ENCODE results near the gene C17orf75. TPM values are rescaled to one million over a fixed set of nuclear protein-coding genes. Genes with fewer than 3 reads are reported as not detected.

Gene C17orf75
- total and polyA plus RNA-seq, 9 donors, result 13.4 to 23.8 (median 22.6) TPM

DNA sequence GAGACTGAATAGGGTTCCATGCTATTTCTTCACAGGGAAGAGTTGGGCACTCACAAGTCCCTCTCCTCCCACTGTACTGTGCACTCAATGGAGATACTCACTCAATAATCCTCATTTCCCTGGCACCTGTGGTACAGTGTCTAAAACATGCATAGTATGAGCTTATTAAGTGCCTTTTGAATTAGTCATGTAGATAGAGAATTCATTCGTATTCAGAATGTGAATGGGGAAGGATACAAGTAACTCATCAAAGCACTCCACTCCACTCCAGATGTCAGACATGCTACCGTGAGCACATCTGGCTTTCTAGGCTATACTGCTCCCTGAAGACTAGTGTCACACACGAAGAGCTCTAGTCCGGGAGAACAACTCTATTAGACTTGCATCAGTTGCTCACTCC is 6.3 kb downstream of the C17orf75 start:
- no peaks in the 10 kb centered on the region for H3K36me3 ChIP-seq
- H3K27me3 ChIP-seq, result no peaks in the 10 kb centered on the region
- H3K27ac ChIP-seq, result no peak overlapping the region
- no peak overlapping the region for H3K4me3 ChIP-seq
- no peaks in the 10 kb centered on the region for H3K4me1 ChIP-seq (ENCODE audit: insufficient read depth)
- intact Hi-C loops (cut with DNase I), result no loop called here
- no peaks in the 10 kb centered on the region for H3K9me3 ChIP-seq
- TF ChIP-seq POLR2A (IDR thresholded peaks at IDR 0.05), result no peak
- TF ChIP-seq EP300 (IDR thresholded peaks at IDR 0.05), result no peak
- TF ChIP-seq, protein P1, sequence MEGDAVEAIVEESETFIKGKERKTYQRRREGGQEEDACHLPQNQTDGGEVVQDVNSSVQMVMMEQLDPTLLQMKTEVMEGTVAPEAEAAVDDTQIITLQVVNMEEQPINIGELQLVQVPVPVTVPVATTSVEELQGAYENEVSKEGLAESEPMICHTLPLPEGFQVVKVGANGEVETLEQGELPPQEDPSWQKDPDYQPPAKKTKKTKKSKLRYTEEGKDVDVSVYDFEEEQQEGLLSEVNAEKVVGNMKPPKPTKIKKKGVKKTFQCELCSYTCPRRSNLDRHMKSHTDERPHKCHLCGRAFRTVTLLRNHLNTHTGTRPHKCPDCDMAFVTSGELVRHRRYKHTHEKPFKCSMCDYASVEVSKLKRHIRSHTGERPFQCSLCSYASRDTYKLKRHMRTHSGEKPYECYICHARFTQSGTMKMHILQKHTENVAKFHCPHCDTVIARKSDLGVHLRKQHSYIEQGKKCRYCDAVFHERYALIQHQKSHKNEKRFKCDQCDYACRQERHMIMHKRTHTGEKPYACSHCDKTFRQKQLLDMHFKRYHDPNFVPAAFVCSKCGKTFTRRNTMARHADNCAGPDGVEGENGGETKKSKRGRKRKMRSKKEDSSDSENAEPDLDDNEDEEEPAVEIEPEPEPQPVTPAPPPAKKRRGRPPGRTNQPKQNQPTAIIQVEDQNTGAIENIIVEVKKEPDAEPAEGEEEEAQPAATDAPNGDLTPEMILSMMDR (IDR thresholded peaks at IDR 0.05), result no peak
- 61 to 71% (median 69%) methylated on average over 4 of the region's 4 CpGs for WGBS, 3 donors
- no peak for DNase-seq

DNA sequence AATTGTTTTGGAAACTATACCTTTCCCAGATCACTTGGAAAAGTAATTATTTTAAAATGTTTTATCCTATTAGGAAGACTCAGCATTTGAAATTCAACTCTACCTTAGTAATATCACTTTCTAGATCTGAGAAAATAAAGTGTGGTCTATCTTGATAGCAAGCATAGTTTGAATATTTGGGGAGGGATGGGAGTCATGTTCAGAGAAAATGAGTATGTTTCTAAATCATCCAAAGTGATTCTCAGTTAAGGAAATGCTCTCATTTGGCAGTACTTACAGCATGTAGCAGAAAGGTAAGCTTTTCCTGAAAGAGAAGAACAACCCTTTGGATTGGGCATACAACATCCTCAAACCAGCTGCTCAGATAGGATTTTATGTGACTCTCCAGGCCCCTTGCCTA is 6.9 kb downstream of the C17orf75 start:
- no peaks in the 10 kb centered on the region for H3K36me3 ChIP-seq
- DNase-seq, result no peak
- TF ChIP-seq EP300 (IDR thresholded peaks at IDR 0.05) (no peak), POLR2A (IDR thresholded peaks at IDR 0.05) (no peak)
- TF ChIP-seq, protein P1 (IDR thresholded peaks at IDR 0.05), result no peak
- H3K4me3 ChIP-seq, result no peak overlapping the region
- no peaks in the 10 kb centered on the region for H3K4me1 ChIP-seq (ENCODE audit: insufficient read depth)
- no peak overlapping the region for H3K27ac ChIP-seq
- intact Hi-C loops (cut with DNase I), result no loop called here
- H3K27me3 ChIP-seq, result no peaks in the 10 kb centered on the region
- no peaks in the 10 kb centered on the region for H3K9me3 ChIP-seq

GRCh38 chr17:32333187-32333586 is 8.8 kb downstream of the C17orf75 start:
- intact Hi-C loops (cut with DNase I), result no loop called here
- H3K36me3 ChIP-seq, result no peaks in the 10 kb centered on the region
- H3K27ac ChIP-seq, result no peak overlapping the region
- H3K27me3 ChIP-seq, result no peaks in the 10 kb centered on the region
- H3K4me1 ChIP-seq (ENCODE audit: insufficient read depth), result no peaks in the 10 kb centered on the region
- 85 to 91% (median 87%) methylated on average over 2 of the region's 2 CpGs for WGBS, 3 donors
- TF ChIP-seq EP300 (IDR thresholded peaks at IDR 0.05) (no peak), POLR2A (IDR thresholded peaks at IDR 0.05) (no peak)
- TF ChIP-seq, protein P1 (IDR thresholded peaks at IDR 0.05), result no peak
- no peaks in the 10 kb centered on the region for H3K9me3 ChIP-seq
- no peak overlapping the region for H3K4me3 ChIP-seq
- DNase-seq, result no peak

DNA sequence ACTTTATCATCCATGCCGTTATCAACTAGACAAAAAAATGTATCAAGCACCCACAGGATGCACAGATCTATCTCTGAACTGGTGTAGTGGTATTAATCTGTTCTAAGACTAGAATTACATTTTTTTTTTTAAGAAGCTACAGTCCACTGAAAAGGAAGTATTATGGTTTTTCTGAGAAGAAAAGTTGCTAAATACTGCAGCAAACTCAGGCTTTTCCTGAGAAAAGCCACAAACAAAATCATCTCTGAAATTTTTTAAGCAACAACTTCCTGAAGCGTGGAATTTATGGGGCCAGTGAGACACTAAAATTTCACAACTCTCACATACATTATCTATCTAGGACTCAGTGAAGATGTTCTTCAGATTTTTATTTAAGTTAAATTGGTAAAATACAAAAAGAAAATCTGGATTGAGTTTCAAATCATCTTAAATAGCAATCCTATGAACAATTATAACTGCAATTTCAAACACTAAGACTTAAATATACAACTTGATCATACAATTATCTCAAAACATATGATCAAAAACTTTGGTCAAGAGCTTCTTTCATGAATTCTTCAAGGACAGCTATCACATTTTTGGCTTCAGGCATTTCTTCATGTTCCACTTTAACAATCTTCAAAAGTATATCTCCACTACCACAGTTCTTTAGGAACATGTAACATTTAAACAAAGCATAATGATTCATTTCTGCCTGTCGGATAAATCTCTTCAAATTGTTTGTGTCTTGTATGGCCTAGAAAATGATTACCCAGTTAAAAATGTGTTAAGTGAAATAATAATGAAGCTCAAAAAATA is 10.5 kb downstream of the C17orf75 start:
- no peaks in the 10 kb centered on the region for H3K27me3 ChIP-seq
- H3K27ac ChIP-seq, result no peak overlapping the region
- intact Hi-C loops (cut with DNase I), result no loop called here
- no peaks in the 10 kb centered on the region for H3K9me3 ChIP-seq
- WGBS, 3 donors, result 78 to 84% (median 82%) methylated on average over 3 of the region's 3 CpGs
- DNase-seq, result no peak
- H3K4me3 ChIP-seq, result no peak overlapping the region
- H3K36me3 ChIP-seq, result no peaks in the 10 kb centered on the region
- TF ChIP-seq POLR2A (IDR thresholded peaks at IDR 0.05) (no peak), EP300 (IDR thresholded peaks at IDR 0.05) (no peak)
- TF ChIP-seq, protein P1 (IDR thresholded peaks at IDR 0.05), result no peak
- H3K4me1 ChIP-seq (ENCODE audit: insufficient read depth), result no peaks in the 10 kb centered on the region
